ENCODE results near the gene ARCN1. TPM values are rescaled to one million over a fixed set of nuclear protein-coding genes. Genes with fewer than 3 reads are reported as not detected.

ARCN1 gene
- total RNA-seq (2012; rRNA removed): 148 and 176 TPM in 2 replicates
- 212 and 215 TPM in 2 replicates for polyA plus RNA-seq (2012; rRNA removed)
- 47.6 and 72.9 TPM in 2 replicates for polyA plus RNA-seq (2012; cell fraction: cytosol; rRNA removed)
- 17.0 and 104 TPM in 2 replicates for polyA plus RNA-seq (2012; cell fraction: nucleus; rRNA removed; ENCODE audit: low replicate concordance)
- Bru-seq, nascent RNA: percentile 96 among the genes with signal in this experiment
- BruChase-seq, experiment 1, labeled RNA remaining after a 6-hour chase: percentile 99 among the genes with signal in this experiment
- BruChase-seq, experiment 2, labeled RNA remaining after a 2-hour chase: percentile 98 among the genes with signal in this experiment
- long read RNA-seq, transcript ARCN1-201 (10 exons, 3,845 nt): major isoform, 69 of 101 reads
- long read RNA-seq, partial matches to known transcripts: 28 of 101 reads
- long read RNA-seq, other reads (novel, unspliced or antisense): 4 of 101 reads

DNA sequence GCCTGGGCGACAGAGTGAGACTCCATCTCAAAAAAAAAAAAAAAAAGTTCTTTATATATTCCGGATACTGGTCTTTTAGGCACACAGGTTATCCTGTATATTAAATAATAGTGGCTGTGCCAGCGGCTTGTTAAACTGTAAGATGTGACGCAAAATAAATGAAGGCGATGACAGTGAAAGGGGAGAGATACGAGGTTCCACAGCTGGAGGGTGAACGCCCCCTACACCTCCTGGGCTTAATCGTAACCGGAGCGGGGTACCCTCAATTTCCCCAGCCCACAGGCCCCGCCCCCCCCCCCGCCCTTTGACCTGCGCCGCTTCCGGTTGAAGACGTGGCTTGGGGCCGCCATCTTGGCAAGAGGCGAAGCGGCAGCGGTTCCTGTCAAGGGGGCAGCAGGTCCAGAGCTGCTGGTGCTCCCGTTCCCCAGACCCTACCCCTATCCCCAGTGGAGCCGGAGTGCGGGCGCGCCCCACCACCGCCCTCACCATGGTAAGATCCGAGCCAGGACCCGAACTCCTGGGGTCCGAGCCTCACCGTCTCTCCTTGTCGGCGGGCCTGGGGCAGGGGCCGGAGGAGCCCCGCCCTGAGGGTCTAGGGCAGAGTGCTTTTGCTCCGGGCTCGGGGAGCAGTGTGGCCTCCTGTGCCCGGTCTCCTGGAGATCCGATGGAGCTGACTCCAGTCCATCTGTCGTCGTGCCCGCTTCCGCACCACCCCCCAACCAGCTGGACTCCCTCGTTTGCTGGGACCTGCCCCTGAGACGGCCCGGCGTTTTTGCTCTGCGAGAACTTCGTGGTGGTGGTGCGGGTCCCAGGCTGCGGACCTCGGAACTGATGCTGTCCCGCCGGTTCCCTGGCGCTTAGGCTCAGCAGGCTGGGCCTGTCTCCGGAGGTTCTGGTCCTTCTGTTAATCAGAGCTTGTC is at the start of gene ARCN1:
Gene ARCN1, plus strand, starts transcription at position 349 of the 920 bp plus-strand sequence. Its CDS starts 139 bp downstream, at position 488.
- peak within 1 kb of the TSS; percentile 98 for H3K4me2 ChIP-seq (ENCODE audit: low read depth, low read length)
- H3K4me3 ChIP-seq (ENCODE audit: insufficient read depth, low read depth, low read length): peak within 1 kb of the TSS; percentile 99
- peak within 1 kb of the TSS; percentile 97 to 99 for H4K8ac ChIP-seq (ENCODE audit: low read depth in 2 of 2, low read length in 2 of 2)
- peaks cover 2% of the 10 kb centered on the region for H3K36me3 ChIP-seq (ENCODE audit: control insufficient read depth, insufficient read depth, low read length)
- H2AK5ac ChIP-seq (ENCODE audit: low read depth, low read length): peak within 1 kb of the TSS; percentile 99
- WGBS, 2 experiments (ENCODE audit: extremely low coverage in 2 of 2, insufficient read length in 1 of 2): 0% methylated on average over 1 of the region's 55 CpGs; no CpG with 5 or more reads in 1 of the 2 experiments
- ATAC-seq (ENCODE audit: low read depth) (peak; percentile 77), DNase-seq (peak; percentile 73)
- peaks cover 9% of the 10 kb centered on the region for H3K9me1 ChIP-seq (ENCODE audit: insufficient read depth, low read length)
- H4K91ac ChIP-seq (ENCODE audit: insufficient read depth, low read depth, low read length): peak within 1 kb of the TSS; percentile 99
- H3K4ac ChIP-seq (ENCODE audit: low read depth, low read length): peak within 1 kb of the TSS; percentile 98
- intact Hi-C loops (cut with micrococcal nuclease) (no loop called here), dilution Hi-C loops (cut with HindIII; ENCODE audit: low sequenced_read_pairs, unreplicated experiment) (no loop called here), in situ Hi-C loops (cut with MboI; ENCODE audit: low sequenced_read_pairs) (no loop called here)
- H4K20me1 ChIP-seq (ENCODE audit: insufficient read depth, low read length): peaks cover 45% of the 10 kb centered on the region
- H3K56ac ChIP-seq (ENCODE audit: extremely low read depth, insufficient read depth, low read length): peak within 1 kb of the TSS; percentile 98
- H2BK120ac ChIP-seq (ENCODE audit: low read depth, low read length): peak within 1 kb of the TSS; percentile 78
- peak within 1 kb of the TSS; percentile 100 for H3K9ac ChIP-seq (ENCODE audit: low read depth, low read length)
- H3K27ac ChIP-seq (ENCODE audit: insufficient read depth, low read length): peak within 1 kb of the TSS; percentile 100
- H4K5ac ChIP-seq (ENCODE audit: low read depth, low read length): peak within 1 kb of the TSS; percentile 99
- peak within 1 kb of the TSS; percentile 81; the same call in 1 of the 3 replicates for H2BK15ac ChIP-seq (ENCODE audit: low read depth, low read length)
- H2AK9ac ChIP-seq (replicated peaks; ENCODE audit: low read depth, low read length, poor library complexity): peak within 1 kb of the TSS; percentile 100
- H3K4me1 ChIP-seq (ENCODE audit: control insufficient read depth, insufficient read depth, low read length): peaks cover 7% of the 10 kb centered on the region
- peak; percentile 66; the same call in 1 of the 2 replicates for TF ChIP-seq MAZ (IDR thresholded peaks at IDR 0.05; ENCODE audit: borderline replicate concordance, low read depth, low read length)
- no peak for TF ChIP-seq CEBPB (IDR thresholded peaks at IDR 0.05; ENCODE audit: low read depth, low read length)
- peak; percentile 89 for TF ChIP-seq POLR2A (IDR thresholded peaks at IDR 0.05; ENCODE audit: low read depth, low read length)
- no peak for TF ChIP-seq FOS (IDR thresholded peaks at IDR 0.05; ENCODE audit: low read depth, low read length)
- ChIA-PET CTCF (interaction anchor here (1.1 kb wide), 1 partner anchor 37 kb away, joined by 3 read pairs; no protein-coding TSS in a partner anchor), POLR2A (ENCODE audit: unreplicated experiment) (interaction anchor here (0.5 to 1.2 kb wide), 2 partner anchors 21 to 40 kb away, joined by 3 read pairs; no protein-coding TSS in a partner anchor)
- peak within 1 kb of the TSS; percentile 99 for H2BK5ac ChIP-seq (ENCODE audit: low read depth, low read length, poor library complexity, severe bottlenecking)
- H2AFZ ChIP-seq (replicated peaks; ENCODE audit: low read length, poor library complexity): peak within 1 kb of the TSS; percentile 81
- H3K23ac ChIP-seq (ENCODE audit: low read depth, low read length): peak within 1 kb of the TSS; percentile 99
- no TSS peak for BruUV-seq (replicated peaks)
- peak within 1 kb of the TSS; percentile 98 for H3K18ac ChIP-seq (ENCODE audit: low read depth, low read length)
- no peaks in the 10 kb centered on the region for H3K9me3 ChIP-seq (ENCODE audit: control insufficient read depth, insufficient read depth, low read length)
- H3K14ac ChIP-seq (replicated peaks; ENCODE audit: low read depth, low read length): peak within 1 kb of the TSS; percentile 100
- H2BK20ac ChIP-seq (ENCODE audit: low read depth, low read length): 0 out of 2 replicates have a peak within 1 kb of the TSS, but pooled peaks have one; percentile 22
- no peaks in the 10 kb centered on the region for H3K27me3 ChIP-seq (ENCODE audit: control insufficient read depth, insufficient read depth, low read length)
- peaks cover 0 to 18% of the 10 kb centered on the region in 2 experiments; a peak in 2 of 4 replicates for H3K79me1 ChIP-seq (ENCODE audit: low read depth in 1 of 2, low read length in 2 of 2)

All from IMR-90 (cell line).